ENCODE measurements around the gene H6PD. TPM values are rescaled to one million over a fixed set of nuclear protein-coding genes. Genes with fewer than 3 reads are reported as not detected.

H6PD gene
- total and polyA plus RNA-seq, 9 of the 15 experiments (the other 6 are each of a cell fraction or from before 2014, with no cell fraction given) = 0.04 to 2.5 (median 0.95) TPM

DNA sequence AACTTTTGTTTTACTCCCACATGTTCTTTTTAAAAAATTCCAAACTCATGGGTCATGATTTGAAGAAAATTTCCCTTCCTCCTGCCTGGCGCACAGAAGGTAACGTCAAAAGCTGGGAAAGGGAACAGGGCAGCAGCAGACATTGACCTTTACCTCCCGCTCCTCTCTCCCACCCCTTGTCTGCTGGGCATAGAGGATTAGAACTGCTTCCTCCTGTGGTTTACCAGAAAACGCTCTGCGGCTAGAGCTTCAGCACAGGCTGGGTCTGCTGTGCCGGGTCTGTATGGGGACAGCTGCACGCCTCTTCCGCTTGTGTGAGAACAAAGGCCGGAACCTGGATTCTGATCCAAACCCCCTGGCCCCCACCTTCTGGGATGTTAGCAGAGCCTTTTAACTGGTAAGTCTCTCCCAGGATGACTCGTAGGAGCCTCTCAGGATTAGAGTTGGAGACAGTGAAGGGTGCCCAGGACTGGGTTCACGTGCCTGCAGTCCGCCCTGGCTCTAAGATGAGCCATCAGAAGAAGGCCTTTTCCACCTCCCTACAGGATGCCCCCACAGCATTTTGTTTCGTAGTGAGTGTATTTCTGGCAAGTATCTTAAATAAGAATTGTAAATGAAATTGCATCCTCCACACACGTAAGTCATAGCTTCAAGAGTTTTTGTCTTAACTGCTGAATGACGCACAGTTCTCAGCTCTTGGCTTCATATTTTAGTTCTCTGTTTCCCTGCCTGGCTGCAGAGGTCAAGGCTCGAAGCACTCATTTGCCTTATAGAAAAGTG lies 5.2 kb downstream of the H6PD start (continued):
- TF ChIP-seq, protein P1, sequence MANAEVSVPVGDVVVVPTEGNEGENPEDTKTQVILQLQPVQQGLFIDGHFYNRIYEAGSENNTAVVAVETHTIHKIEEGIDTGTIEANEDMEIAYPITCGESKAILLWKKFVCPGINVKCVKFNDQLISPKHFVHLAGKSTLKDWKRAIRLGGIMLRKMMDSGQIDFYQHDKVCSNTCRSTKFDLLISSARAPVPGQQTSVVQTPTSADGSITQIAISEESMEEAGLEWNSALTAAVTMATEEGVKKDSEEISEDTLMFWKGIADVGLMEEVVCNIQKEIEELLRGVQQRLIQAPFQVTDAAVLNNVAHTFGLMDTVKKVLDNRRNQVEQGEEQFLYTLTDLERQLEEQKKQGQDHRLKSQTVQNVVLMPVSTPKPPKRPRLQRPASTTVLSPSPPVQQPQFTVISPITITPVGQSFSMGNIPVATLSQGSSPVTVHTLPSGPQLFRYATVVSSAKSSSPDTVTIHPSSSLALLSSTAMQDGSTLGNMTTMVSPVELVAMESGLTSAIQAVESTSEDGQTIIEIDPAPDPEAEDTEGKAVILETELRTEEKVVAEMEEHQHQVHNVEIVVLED (CRISPR knock-in tag; IDR thresholded peaks at IDR 0.05) = no peak
- TF ChIP-seq, protein P2, sequence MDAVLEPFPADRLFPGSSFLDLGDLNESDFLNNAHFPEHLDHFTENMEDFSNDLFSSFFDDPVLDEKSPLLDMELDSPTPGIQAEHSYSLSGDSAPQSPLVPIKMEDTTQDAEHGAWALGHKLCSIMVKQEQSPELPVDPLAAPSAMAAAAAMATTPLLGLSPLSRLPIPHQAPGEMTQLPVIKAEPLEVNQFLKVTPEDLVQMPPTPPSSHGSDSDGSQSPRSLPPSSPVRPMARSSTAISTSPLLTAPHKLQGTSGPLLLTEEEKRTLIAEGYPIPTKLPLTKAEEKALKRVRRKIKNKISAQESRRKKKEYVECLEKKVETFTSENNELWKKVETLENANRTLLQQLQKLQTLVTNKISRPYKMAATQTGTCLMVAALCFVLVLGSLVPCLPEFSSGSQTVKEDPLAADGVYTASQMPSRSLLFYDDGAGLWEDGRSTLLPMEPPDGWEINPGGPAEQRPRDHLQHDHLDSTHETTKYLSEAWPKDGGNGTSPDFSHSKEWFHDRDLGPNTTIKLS (IDR thresholded peaks at IDR 0.05; ENCODE audit: borderline replicate concordance, low read depth) = no peak
- peak; percentile 34; the same call in 1 of the 2 replicates for TF ChIP-seq GABPA (tag; conservative IDR thresholded peaks at IDR 0.05; ENCODE audit: low read depth)
- no peak for TF ChIP-seq ZFP30 (CRISPR knock-in tag; IDR thresholded peaks at IDR 0.05; ENCODE audit: borderline replicate concordance)
- 0 out of 2 replicates have a peak, but pooled peaks have one; percentile 26 for TF ChIP-seq CREM (IDR thresholded peaks at IDR 0.05; ENCODE audit: low read depth)
- TF ChIP-seq, protein P3, sequence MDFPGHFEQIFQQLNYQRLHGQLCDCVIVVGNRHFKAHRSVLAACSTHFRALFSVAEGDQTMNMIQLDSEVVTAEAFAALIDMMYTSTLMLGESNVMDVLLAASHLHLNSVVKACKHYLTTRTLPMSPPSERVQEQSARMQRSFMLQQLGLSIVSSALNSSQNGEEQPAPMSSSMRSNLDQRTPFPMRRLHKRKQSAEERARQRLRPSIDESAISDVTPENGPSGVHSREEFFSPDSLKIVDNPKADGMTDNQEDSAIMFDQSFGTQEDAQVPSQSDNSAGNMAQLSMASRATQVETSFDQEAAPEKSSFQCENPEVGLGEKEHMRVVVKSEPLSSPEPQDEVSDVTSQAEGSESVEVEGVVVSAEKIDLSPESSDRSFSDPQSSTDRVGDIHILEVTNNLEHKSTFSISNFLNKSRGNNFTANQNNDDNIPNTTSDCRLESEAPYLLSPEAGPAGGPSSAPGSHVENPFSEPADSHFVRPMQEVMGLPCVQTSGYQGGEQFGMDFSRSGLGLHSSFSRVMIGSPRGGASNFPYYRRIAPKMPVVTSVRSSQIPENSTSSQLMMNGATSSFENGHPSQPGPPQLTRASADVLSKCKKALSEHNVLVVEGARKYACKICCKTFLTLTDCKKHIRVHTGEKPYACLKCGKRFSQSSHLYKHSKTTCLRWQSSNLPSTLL (IDR thresholded peaks at IDR 0.05) = no peak
- no peak for TF ChIP-seq LCOR (CRISPR knock-in tag; IDR thresholded peaks at IDR 0.05)
- no peak for TF ChIP-seq HDAC8 (tag; IDR thresholded peaks at IDR 0.05)
- no peak for TF ChIP-seq MED1 (CRISPR knock-in tag; IDR thresholded peaks at IDR 0.05; ENCODE audit: borderline replicate concordance)
- no peak for TF ChIP-seq HIVEP1 (CRISPR knock-in tag; IDR thresholded peaks at IDR 0.05)
- no peak for TF ChIP-seq ZNF707 (CRISPR knock-in tag; conservative IDR thresholded peaks at IDR 0.05)
- no peak for TF ChIP-seq EP300 (IDR thresholded peaks at IDR 0.05; ENCODE audit: low read length)
- TF ChIP-seq, protein P4, sequence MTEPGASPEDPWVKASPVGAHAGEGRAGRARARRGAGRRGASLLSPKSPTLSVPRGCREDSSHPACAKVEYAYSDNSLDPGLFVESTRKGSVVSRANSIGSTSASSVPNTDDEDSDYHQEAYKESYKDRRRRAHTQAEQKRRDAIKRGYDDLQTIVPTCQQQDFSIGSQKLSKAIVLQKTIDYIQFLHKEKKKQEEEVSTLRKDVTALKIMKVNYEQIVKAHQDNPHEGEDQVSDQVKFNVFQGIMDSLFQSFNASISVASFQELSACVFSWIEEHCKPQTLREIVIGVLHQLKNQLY (CRISPR knock-in tag; conservative IDR thresholded peaks at IDR 0.05) = no peak
- TF ChIP-seq ZKSCAN3 (CRISPR knock-in tag; IDR thresholded peaks at IDR 0.05) = no peak
- no peak for TF ChIP-seq CBX5 (IDR thresholded peaks at IDR 0.05; ENCODE audit: borderline replicate concordance, low read depth)
- no peak for TF ChIP-seq ZSCAN32 (CRISPR knock-in tag; IDR thresholded peaks at IDR 0.05)
- no peak for TF ChIP-seq TBL1XR1 (IDR thresholded peaks at IDR 0.05; ENCODE audit: low read length in 2 of 2)
- TF ChIP-seq, protein P5, sequence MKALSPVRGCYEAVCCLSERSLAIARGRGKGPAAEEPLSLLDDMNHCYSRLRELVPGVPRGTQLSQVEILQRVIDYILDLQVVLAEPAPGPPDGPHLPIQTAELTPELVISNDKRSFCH (CRISPR knock-in tag; IDR thresholded peaks at IDR 0.05) = no peak
- TF ChIP-seq, protein P5 (tag; IDR thresholded peaks at IDR 0.05) = peak; percentile 98
- TF ChIP-seq MYBL2 (IDR thresholded peaks at IDR 0.05; ENCODE audit: low read depth) = no peak
- TF ChIP-seq MYBL2 (CRISPR knock-in tag; IDR thresholded peaks at IDR 0.05; ENCODE audit: borderline replicate concordance) = no peak
- TF ChIP-seq ZNF121 (CRISPR knock-in tag; conservative IDR thresholded peaks at IDR 0.05) = no peak
- TF ChIP-seq ZNF263 (CRISPR knock-in tag; IDR thresholded peaks at IDR 0.05; ENCODE audit: borderline replicate concordance) = no peak
